Anterior cingulate cortex (tissue), 58 donors: Measurements from ENCODE around the gene RIBC2.
"Not testable (repeated sequence)": the region's sequence is repeated elsewhere in the genome, so short reads cannot be mapped to it uniquely, and the experiment has no call there.

Experiments
- DNase-seq, 58 donors: peaks; one replicate each; lab custom pipeline; 2025; lab: John Stamatoyannopoulos, UW

The RIBC2 gene

GRCh38 chr22:45413368-45414211 lies at the start of gene RIBC2, which contains the start of gene SMC1B:
TSS of gene RIBC2 (plus strand) at chr22:45413693. CDS start at chr22:45413887, 194 bp downstream.
TSS of gene SMC1B (minus strand) at chr22:45413599. CDS start at chr22:45413567, 32 bp downstream.
- peak in 37 of 58 donors; percentile 5 to 68 (median 30) for DNase-seq

- no peak for DNase-seq
Observed at GRCh38 chr22:45366713-45367112, 46.8 kb upstream of the RIBC2 start.

- DNase-seq: not testable (repeated sequence)
Observed at GRCh38 chr22:45373592-45373991, 39.9 kb upstream of the RIBC2 start.

GRCh38 chr22:45376009-45376408 lies 37.5 kb upstream of the RIBC2 start:
- no peak for DNase-seq

- no peak for DNase-seq
Observed at GRCh38 chr22:45376703-45377102, 36.8 kb upstream of the RIBC2 start.

- DNase-seq: no peak
Observed at GRCh38 chr22:45381348-45381747, 32.1 kb upstream of the RIBC2 start.

GRCh38 chr22:45389546-45389945 lies 23.9 kb upstream of the RIBC2 start:
- DNase-seq: no peak

- no peak for DNase-seq
Observed at GRCh38 chr22:45397806-45398205, 15.7 kb upstream of the RIBC2 start.

- DNase-seq: no peak
Observed at GRCh38 chr22:45398214-45398613, 15.3 kb upstream of the RIBC2 start.

GRCh38 chr22:45399712-45400445 lies 13.6 kb upstream of the RIBC2 start:
- DNase-seq: no peak

GRCh38 chr22:45402466-45402985 lies 11.0 kb upstream of the RIBC2 start:
- DNase-seq: no peak

- no peak for DNase-seq
Observed at GRCh38 chr22:45407793-45408192, 5.7 kb upstream of the RIBC2 start.

GRCh38 chr22:45413013-45413367 lies 503 bp upstream of the RIBC2 start:
- no peak for DNase-seq

GRCh38 chr22:45418056-45418769 lies 4.7 kb downstream of the RIBC2 start:
- DNase-seq: no peak

- DNase-seq: no peak
Observed at GRCh38 chr22:45418770-45419138, 5.3 kb downstream of the RIBC2 start.

GRCh38 chr22:45420011-45420410 lies 6.5 kb downstream of the RIBC2 start:
- DNase-seq: no peak

GRCh38 chr22:45420539-45420938 lies 7.0 kb downstream of the RIBC2 start:
- no peak for DNase-seq

GRCh38 chr22:45421349-45422055 lies 8.0 kb downstream of the RIBC2 start:
- DNase-seq: no peak

- no peak for DNase-seq
Observed at GRCh38 chr22:45422237-45422983, 8.9 kb downstream of the RIBC2 start.
